Measurements from ENCODE around the gene PRRG1.
"Not testable (repeated sequence)": the region's sequence is repeated elsewhere in the genome, so short reads cannot be mapped to it uniquely, and the experiment has no call there.

PRRG1 gene

DNA sequence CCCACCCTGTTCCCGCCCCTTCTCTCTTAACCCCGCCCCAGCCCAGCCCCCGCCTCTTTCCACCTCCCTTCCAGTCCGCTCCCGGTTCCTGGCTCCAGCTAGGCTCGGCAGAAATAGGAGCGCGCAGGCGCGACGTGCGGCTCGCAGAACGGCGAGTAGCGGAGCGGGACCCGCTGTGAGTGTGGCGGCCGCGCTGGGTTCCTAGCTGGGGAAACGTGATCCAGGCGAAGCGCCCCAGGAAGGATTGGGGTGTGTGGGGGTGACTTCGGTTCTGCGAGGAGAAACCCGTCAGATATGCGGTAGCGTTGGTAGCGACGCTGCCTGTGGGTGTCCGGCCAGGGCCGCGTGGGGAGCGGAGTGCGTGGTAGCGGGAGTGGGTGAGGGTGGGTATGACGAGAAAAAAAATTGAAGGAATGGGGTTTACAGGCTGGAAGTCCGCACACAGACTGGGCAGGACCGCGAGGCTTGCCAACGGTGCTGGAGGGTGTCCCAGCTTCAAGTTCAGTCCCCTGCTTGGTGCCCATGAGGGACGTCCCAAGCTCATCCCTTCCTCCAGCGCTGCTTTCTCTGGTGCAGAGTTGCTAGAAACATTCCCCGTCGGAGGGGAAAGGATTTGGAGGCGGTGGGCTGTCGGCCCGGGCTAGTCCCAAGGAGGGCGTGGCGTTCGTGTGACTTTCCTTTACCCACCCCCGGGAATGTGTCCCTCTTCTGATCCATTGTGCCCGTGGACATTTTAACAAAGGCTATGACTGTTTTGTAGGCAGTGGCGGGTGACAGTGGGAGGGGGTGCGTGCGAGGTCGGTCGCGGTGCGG lies at the start of gene PRRG1:
PRRG1 (plus strand) TSS at position 144 of the 813 bp plus-strand sequence. CDS start 56,886 bp downstream, outside the sequence.
- DNase-seq = peak; percentile 83

- DNase-seq = no peak
These were observed 46.6 kb upstream of the PRRG1 start for GRCh38 chrX:37302569-37302968.

- not testable (repeated sequence) for DNase-seq
These were observed 43.9 kb upstream of the PRRG1 start for GRCh38 chrX:37305238-37305637.

- peak; percentile 10 for DNase-seq
These were observed 34.6 kb upstream of the PRRG1 start for GRCh38 chrX:37314531-37314930.

- DNase-seq = no peak
These were observed 33.5 kb upstream of the PRRG1 start for GRCh38 chrX:37315511-37316248.

- no peak for DNase-seq
These were observed 28.5 kb upstream of the PRRG1 start for GRCh38 chrX:37320541-37321203.

- DNase-seq = no peak
These were observed 18.5 kb upstream of the PRRG1 start for GRCh38 chrX:37330642-37331041.

- DNase-seq = no peak
These were observed 17.6 kb upstream of the PRRG1 start for GRCh38 chrX:37331546-37331945.

- no peak for DNase-seq
These were observed 17.1 kb upstream of the PRRG1 start for GRCh38 chrX:37332055-37332454.

DNA sequence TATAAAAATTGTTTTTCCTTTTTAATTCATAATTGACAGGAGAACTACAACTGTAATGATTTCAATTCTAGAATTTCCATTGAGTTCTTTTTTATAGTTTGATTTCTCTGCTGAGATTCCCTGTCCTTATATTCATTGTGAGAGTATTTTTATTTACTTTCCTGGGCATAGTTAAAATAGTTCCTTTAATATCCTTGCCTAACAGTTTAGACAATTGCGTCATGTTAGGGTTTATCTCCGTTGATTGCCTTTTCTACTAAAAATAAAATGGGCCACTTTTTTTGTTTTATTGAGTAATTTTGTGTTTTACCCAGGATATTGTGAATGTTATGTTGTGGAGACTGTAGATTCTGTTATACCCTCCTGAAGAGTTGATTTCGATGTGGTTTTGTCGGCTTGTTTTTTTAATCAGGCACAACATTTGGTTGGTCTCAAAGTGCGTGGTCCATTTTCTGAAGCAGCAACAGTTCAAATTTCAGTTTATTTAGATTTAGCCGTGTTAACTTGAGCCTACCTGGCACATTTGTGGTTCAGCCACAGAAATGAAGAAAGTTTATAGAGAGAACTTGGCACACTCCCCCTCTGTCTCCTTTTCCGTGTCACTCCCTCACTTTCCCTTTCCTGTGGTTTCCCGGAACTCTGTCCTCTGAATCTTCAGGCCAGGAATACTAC lies 16.0 kb upstream of the PRRG1 start:
- DNase-seq = no peak

- peak; percentile 59 for DNase-seq
These were observed 1.7 kb upstream of the PRRG1 start for GRCh38 chrX:37347420-37347819.

- DNase-seq = no peak
These were observed 763 bp upstream of the PRRG1 start for GRCh38 chrX:37348231-37348970.

DNA sequence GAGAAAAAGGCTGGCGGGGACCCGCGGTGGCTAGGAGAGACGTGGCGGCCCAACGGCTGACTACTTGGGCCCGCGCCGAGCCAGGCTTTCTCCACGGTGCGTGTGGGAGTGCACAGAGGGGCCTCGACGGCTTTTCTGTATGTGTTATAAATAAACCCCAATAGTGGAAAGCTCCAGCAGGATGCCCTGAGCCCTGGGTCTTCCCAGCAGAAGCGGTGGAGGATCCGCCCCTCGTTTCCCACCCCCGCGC lies 268 bp upstream of the PRRG1 start:
- no peak for DNase-seq

DNA sequence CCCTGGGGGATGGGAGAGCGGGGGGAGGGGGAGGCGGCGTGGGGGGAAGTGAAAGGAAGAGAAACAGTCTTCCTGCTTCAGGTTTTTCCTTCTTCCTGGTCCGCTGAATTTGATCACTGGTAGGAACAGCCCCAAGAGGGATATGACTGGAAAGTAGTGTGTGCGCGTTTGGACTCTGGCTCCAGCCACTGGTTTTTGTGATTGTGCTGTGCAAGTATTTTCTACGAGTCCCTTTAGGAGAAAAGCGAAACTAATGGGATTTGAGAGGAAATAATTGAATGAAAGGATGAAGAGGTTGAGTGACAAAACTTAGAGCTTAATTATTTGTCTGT lies 836 bp downstream of the PRRG1 start:
- DNase-seq = peak; percentile 3

DNA sequence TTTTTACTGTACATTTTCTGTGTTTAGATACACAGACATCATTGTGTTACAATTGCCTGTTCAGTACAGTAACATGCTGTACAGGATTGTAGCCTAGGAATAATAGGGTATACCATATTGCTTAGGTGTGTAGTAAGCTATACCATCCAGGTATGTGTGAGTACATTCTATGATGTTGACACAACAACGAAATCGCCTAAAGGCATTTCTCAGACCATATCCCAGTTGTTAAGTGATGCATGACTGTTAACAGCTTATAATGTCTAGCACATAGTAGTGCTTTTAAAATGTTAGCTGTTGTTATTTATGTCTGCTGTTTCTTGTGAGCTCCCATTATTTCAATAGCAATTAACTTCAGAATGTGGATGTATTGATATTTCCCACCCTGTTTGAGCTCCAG lies 4.5 kb downstream of the PRRG1 start:
- DNase-seq = no peak

GRCh38 chrX:37357436-37357835 lies 8.3 kb downstream of the PRRG1 start:
- DNase-seq = no peak

- peak; percentile 37 for DNase-seq
These were observed 12.4 kb downstream of the PRRG1 start for GRCh38 chrX:37361596-37361995.

DNA sequence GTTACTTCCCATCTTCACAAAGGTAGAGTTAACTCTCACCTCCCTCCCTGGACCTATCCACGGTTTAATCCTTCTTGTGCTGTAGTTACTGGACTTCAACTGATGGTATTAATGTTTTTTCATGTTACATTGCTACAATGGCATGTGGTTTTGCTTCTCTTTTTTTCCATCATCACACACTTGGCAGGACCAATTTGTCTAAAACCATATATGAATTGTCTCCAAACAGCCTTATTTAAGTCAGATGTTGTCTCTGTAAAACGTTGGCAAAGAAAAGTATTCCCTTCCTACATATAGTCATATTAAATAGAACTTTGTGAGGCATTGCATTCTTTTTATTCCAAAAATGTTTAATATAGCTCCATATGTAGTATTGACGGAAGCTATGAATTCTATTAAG lies 15.5 kb downstream of the PRRG1 start:
- DNase-seq = no peak

DNA sequence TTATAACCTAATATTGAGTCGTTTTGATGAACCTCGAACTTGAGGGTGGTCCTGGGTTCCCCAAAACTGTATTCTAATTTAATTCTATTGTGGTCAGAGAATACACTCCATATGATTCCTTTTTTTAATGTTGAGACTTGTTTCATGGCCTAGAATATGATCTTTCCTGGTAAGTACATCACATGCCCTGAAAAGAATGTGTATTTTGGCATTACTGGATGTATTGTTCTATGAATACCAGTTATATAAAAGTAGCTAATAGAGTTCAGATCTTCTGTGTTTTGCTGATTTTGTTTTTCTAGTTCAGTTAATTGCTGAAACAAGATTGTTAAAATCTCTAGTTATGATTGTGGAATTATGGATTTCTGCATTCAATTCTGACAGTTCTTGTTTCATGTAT lies 18.8 kb downstream of the PRRG1 start:
- DNase-seq = no peak

DNA sequence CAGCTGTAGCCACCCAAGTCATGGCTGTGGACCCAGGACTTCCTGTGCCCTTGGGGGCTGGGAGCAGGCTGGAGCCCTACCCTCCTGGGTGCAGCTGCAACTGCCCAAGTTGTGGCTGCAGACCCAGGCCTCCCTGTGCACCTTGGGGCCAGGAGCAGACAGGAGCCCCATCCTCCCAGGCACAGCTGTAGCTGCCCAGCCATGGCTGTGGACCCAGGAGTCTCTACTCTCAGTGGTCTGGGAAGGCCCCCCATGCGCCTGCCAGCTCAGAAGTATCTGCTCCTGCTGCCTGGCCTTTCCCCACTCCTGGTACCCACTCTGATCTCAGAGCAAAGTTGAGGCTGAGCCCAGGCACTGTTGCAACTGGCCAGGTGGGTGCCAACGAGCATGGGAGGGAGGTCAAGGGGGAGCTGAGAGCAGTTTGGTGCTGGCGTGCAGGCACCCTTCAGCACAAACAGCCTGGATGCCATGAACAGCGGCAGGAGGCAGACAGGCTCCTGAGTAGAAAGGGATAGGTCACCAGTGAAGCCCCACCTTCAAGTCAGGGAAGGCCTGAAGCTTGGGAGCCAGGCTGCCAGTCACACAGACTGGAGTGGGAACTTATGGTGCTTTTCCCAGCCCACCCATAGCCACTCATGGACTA lies 21.5 kb downstream of the PRRG1 start:
- DNase-seq = no peak

DNA sequence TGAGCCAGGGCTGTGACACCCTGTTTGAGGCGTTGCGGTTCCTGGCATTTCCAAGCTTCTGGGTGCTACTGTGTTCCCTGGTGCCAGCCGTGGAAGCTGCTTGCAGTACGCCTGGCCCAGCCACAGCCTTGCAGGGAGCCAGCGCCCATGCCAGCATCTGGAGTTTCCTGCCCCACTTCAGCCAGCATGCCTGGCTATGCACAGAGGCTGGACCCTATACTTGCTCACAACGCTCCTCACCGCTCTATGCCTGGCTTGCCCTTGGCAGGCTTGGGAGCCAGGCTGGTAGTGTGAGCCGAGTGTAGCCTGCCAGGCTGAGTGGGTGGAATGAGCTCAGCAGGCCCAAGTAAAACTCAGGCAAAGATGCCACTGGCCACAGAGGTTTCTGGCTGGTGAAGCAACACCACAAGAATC lies 22.4 kb downstream of the PRRG1 start:
- no peak for DNase-seq

DNA sequence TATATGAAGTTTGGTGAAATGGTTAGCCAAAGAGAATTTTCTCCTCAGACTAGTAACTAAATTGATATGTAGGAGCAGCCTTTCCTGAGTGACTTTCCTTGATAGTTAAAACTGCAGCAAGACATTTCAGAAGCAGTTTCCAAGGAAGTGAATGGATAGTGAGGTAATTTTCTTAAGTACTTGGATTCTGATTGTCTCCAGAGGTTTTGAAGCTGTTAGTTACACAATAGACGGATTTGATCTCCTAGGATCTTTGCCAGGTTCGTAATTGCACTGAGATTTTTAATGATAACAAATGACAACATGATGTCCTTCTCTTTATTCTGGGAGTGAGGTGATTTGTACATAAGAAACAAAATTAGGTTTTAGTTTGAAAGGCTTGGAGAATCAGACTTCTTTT lies 29.2 kb downstream of the PRRG1 start:
- peak; percentile 7 for DNase-seq
